GM21786 (cell line): ENCODE measurements around the gene IP6K3.

ENCODE experiments used
- ATAC-seq: cut with Tn5 transposase; IDR thresholded peaks from one replicate; pipeline ENCODE4 v1.9.1; 2021; ENCODE audit not compliant: unreplicated experiment

Gene IP6K3

DNA sequence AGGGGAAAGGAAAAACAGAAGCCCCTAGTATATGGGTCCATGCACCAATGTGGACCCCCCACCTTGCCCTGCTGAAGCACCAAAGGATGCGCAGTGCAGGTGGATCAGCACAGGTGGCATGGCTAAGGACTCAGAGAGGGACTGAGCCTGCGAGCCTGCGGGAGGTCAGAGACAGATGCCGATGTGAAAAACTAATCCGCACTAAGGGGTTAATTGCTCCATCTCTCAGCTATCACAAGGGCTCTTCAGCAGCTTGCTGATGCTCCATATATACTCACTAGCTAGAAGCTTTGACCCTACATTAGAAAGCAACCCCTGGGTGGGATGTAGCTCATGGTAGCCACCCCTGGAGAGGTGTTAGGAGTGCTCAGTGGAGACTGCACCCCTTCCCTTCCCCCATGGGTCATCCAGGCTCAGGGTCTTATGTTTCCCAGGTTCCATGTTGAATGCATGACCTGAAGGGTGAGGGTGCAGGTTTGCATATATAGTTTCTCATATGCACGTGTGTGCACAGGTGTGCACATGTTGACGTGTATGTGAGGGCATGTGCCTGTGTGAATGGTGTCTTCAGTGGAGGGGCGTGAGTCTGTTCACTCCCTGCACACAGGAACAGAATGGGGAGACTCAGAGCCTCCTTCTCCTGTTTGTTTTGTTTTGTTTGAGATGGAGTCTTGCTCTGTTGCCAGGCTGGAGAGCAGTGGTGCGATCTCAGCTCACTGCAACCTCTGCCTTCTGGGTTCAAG lies 13.4 kb upstream of the IP6K3 start:
- ATAC-seq: no peak

- ATAC-seq: no peak
Observed at GRCh38 chr6:33758815-33759216, 12.1 kb upstream of the IP6K3 start.

DNA sequence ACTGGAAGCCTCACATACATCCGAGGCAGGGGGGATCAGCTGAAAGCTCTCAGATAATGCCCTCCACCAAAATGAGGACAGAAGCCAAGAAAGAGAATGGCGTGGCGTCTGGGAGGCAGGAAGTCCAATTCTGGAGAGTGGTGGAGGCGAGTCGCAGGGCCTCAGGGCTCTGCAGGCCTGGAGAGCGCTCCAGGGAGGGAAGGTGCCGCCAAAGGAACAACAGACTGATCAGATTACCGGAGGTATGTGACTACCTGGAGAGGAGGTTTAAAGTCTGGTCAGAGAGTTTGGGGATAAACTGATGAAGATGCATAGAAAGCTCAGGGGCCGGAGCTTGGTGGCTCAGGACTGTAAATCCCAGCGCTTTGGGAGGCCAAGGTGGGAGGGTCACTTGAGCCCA lies 11.2 kb upstream of the IP6K3 start:
- no peak for ATAC-seq

- ATAC-seq: no peak
Observed at GRCh38 chr6:33757113-33757512, 10.4 kb upstream of the IP6K3 start.

GRCh38 chr6:33756211-33756954 lies 9.7 kb upstream of the IP6K3 start:
- ATAC-seq: no peak

DNA sequence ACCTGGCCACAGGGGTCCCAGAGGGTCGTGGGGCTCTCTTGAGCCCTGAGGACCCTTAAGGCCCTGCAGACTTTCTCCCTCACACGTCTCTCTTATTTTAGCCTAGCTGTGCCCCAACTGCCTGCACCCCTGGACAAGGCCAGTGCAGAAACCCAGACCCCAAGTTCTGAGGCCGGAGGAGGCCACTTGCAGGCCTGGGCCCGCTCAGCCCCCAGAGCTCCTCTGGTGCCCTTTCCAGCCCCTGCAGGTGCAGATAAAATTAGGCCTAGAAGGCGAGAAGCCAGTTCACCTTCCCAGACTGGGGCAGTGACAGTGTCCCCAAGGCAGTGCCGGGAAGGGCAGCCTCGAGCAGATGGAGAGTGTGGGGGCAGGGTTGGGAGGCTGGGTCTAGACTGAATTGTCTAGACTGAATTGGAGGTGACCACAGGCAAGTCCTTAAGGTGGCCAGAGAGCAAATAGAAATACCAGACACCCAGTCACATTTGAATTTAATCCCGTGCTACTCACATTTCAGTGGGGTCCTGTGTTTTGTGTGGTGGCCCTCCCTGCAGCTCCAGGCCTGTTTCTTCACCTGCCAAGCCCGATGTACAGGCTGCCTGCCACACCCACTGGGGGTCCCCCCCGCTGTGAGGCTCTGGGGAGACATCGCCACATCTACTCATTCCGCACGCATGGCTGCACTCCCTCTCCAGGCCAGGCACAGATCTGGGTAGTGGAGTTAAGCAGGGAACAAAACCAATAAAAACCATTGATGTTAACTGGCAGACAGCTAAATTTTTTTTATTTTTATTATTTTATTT lies 8.6 kb upstream of the IP6K3 start:
- ATAC-seq: no peak

- no peak for ATAC-seq
Observed at GRCh38 chr6:33754222-33754621, 7.5 kb upstream of the IP6K3 start.

DNA sequence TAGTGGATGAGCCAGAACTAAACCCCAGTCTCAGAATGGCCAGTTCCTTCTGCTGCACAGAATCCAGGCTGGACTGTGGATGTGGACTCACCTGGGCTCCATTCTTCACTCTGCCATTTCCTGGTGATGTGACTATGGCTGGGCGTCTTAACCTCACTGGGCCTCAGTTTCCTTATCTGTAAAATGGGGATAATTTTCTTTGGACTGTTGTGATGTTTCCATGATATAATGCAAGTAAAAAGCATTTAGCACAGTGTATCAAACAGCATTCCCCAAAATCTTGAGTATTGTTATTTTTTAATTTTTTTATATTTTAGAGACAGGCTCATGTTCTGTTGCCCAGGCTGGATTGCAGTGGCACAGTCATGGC lies 5.9 kb upstream of the IP6K3 start:
- ATAC-seq: no peak

GRCh38 chr6:33751771-33752645 lies 5.3 kb upstream of the IP6K3 start:
- no peak for ATAC-seq

- no peak for ATAC-seq
Observed at GRCh38 chr6:33750244-33750991, 3.7 kb upstream of the IP6K3 start.

- ATAC-seq: no peak
Observed at GRCh38 chr6:33749401-33749800, 2.7 kb upstream of the IP6K3 start.

- no peak for ATAC-seq
Observed at GRCh38 chr6:33748841-33749240, 2.1 kb upstream of the IP6K3 start.

GRCh38 chr6:33747823-33748222 lies 1.1 kb upstream of the IP6K3 start:
- ATAC-seq: no peak

GRCh38 chr6:33746036-33746600 lies 587 bp downstream of the IP6K3 start:
- no peak for ATAC-seq

- no peak for ATAC-seq
Observed at GRCh38 chr6:33745548-33745947, 1.2 kb downstream of the IP6K3 start.

- no peak for ATAC-seq
Observed at GRCh38 chr6:33744895-33745546, 1.7 kb downstream of the IP6K3 start.

DNA sequence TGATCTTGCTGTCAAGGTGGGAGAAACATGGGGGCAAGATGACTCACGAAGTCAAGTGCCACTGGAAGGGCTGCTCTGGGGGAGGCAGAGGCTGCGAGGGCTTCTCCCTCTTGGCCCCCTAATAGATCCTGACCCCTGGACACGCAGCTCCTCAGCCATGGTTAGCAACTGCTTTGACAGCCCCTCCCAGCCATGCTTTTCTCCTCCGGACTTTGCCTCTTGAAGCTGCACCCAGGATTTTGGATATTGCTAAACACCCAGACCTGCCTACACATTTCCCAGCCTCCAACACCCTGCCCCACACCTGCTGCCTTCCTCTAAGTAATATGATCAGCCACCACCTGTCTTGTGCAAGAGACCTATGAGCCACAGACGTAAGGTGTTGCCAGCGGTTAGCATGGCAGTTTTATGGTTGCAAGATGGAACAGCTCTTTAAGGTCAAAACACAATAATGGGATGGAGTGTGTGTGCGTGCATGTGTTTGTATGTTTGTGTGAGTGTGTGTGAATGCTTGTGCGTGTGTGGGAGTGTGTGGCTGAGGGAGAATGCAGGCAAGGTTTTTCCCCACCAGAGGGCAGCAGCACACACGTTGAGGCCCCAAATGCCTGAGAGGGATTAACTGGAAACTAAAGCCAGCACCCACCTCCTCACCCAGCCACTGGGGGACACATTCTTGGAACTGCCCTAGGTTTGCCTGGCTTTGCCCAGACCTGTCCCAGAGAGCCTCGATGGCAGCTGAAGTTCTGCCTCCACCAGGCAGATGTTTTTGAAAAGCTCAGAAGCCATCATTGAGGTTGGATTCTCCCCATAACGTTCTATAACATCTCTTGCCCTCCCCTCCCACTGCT lies 2.5 kb downstream of the IP6K3 start:
- no peak for ATAC-seq

- ATAC-seq: no peak
Observed at GRCh38 chr6:33742837-33743236, 3.9 kb downstream of the IP6K3 start.
